K562 (cell line): Measurements from ENCODE around the gene MSH2. TPM values are rescaled to one million over a fixed set of nuclear protein-coding genes. Genes with fewer than 3 reads are reported as not detected.
A peak's percentile ranks its signal among the peaks of the same experiment; 100 is the strongest.

Experiments used
- ATF7 ChIP-seq: fragments of 450-650 bp; IDR thresholded peaks from 2 replicates; pipeline ENCODE4 v1.7.1; 2014; ENCODE audit warnings: mild to moderate bottlenecking, moderate library complexity
- CHD2 ChIP-seq: IDR thresholded peaks from 2 replicates; pipeline ENCODE4 v1.6.1; 2011; ENCODE audit warnings: low read depth, low read length
- ETV6 ChIP-seq, 3 experiments: fragments of 150-350 bp in 1 of 3; sonication (generic) in 1 of 3; formaldehyde crosslinking in 1 of 3; IDR thresholded peaks; 2 replicates each; pipeline versions ENCODE4 v1.6.1 to v1.8.0; 2014 to 2022; ENCODE audit warnings: borderline replicate concordance in 2 of 3, low read depth in 2 of 3, antibody characterized with exemption in 1 of 3, low read length in 1 of 3, mild to moderate bottlenecking in 1 of 3, missing genetic modification reagents in 1 of 3
- EZH2 ChIP-seq: IDR thresholded peaks from 2 replicates; pipeline ENCODE4 v1.6.1; 2012; ENCODE audit warnings: low read depth, mild to moderate bottlenecking, inconsistent platforms, low read length, borderline replicate concordance
- HMG20B ChIP-seq: fragments of 250-450 bp; sonication (Bioruptor Pico); IDR thresholded peaks from 2 replicates; pipeline ENCODE4 v1.5.0; 2021; ENCODE audit warnings: mild to moderate bottlenecking
- MEF2A ChIP-seq: IDR thresholded peaks from 2 replicates; pipeline ENCODE4 v1.6.1; 2011; ENCODE audit warnings: low read depth, mild to moderate bottlenecking, low read length, moderate library complexity; ENCODE audit not compliant: control insufficient read depth
- NR4A1 ChIP-seq, 2 experiments: fragments of 250-450 bp in 1 of 2; fragments of 450-650 bp in 1 of 2; sonication (Bioruptor Pico) in 1 of 2; IDR thresholded peaks; 2 replicates each; pipeline versions ENCODE4 v1.4.0 to v1.6.1; 2016 to 2020; ENCODE audit warnings: mild to moderate bottlenecking in 2 of 2, missing compliant biosample characterization in 1 of 2, missing genetic modification characterization in 1 of 2, moderate library complexity in 1 of 2
- PPARD ChIP-seq: fragments of 250-450 bp; sonication (Bioruptor Pico); IDR thresholded peaks from 2 replicates; pipeline ENCODE4 v1.8.0; 2022; ENCODE audit warnings: inconsistent platforms, mild to moderate bottlenecking, moderate library complexity
- ZNF224 ChIP-seq: sonication (generic); formaldehyde crosslinking; IDR thresholded peaks from 2 replicates; pipeline ENCODE4 v1.8.0; 2022; ENCODE audit warnings: mild to moderate bottlenecking, missing genetic modification reagents
- ZNF24 ChIP-seq: fragments of 450-650 bp; IDR thresholded peaks from 2 replicates; pipeline ENCODE4 v1.6.1; 2016
- ZNF311 ChIP-seq: fragments of 250-450 bp; sonication (Bioruptor Pico); IDR thresholded peaks from 2 replicates; pipeline ENCODE4 v1.4.0; 2020; ENCODE audit warnings: mild to moderate bottlenecking, moderate library complexity
- ZNF696 ChIP-seq: fragments of 250-450 bp; sonication (Bioruptor Pico); conservative IDR thresholded peaks from 2 replicates; pipeline ENCODE4 v1.4.0; 2020; ENCODE audit warnings: mild to moderate bottlenecking, moderate library complexity
- polyA plus RNA-seq, 8 experiments: library from polyadenylated mRNA; depleted of rRNA in 4 of 8; stranded (reverse) in 5 of 8; unstranded in 3 of 8; fragments of >200 nt; fragmentation: Nextera tagmentation in 2 of 8; fragmentation: Illumina TruSeq in 1 of 8; extraction: Ambion mirVana in 2 of 8; extraction: Trizol in 1 of 8; gene quantifications; 2 replicates each; pipeline versions ENCODE4 v1.2.1 to v1.2.3, GENCODE V29; 2011 to 2014; ENCODE audit warnings: inconsistent platforms in 1 of 8, missing spikeins in 1 of 8
- total RNA-seq, 7 experiments: library from RNA; depleted of rRNA in 6 of 7; stranded (reverse); fragments of >200 nt in 6 of 7; fragmentation: Illumina TruSeq in 2 of 7; extraction: Trizol in 2 of 7; gene quantifications; 2 replicates each; pipeline versions ENCODE4 v1.2.1 to v1.2.3, GENCODE V29; 2011 to 2021; ENCODE audit warnings: low replicate concordance in 1 of 7
- TF ChIP-seq, protein P1 (sequence below): sonication (generic); formaldehyde crosslinking; IDR thresholded peaks from 2 replicates; pipeline ENCODE4 v1.8.1; 2023; ENCODE audit warnings: missing genetic modification reagents, mild to moderate bottlenecking, borderline replicate concordance
- TF ChIP-seq, protein P2 (sequence below): fragments of 250-450 bp; sonication (Bioruptor Pico); IDR thresholded peaks from 2 replicates; pipeline ENCODE4 v1.4.0; 2020; ENCODE audit warnings: mild to moderate bottlenecking
- TF ChIP-seq, protein P3 (sequence below): fragments of 450-650 bp; IDR thresholded peaks from 2 replicates; pipeline ENCODE4 v1.6.1; 2016; ENCODE audit warnings: mild to moderate bottlenecking
- TF ChIP-seq, protein P4 (sequence below): sonication (generic); formaldehyde crosslinking; IDR thresholded peaks from 2 replicates; pipeline ENCODE4 v1.8.1; 2023; ENCODE audit warnings: mild to moderate bottlenecking, missing genetic modification reagents

MSH2 gene
- total and polyA plus RNA-seq, 9 of the 15 experiments (the other 6 are each of a cell fraction or from before 2014, with no cell fraction given) = 51.8 to 139 (median 113) TPM

DNA sequence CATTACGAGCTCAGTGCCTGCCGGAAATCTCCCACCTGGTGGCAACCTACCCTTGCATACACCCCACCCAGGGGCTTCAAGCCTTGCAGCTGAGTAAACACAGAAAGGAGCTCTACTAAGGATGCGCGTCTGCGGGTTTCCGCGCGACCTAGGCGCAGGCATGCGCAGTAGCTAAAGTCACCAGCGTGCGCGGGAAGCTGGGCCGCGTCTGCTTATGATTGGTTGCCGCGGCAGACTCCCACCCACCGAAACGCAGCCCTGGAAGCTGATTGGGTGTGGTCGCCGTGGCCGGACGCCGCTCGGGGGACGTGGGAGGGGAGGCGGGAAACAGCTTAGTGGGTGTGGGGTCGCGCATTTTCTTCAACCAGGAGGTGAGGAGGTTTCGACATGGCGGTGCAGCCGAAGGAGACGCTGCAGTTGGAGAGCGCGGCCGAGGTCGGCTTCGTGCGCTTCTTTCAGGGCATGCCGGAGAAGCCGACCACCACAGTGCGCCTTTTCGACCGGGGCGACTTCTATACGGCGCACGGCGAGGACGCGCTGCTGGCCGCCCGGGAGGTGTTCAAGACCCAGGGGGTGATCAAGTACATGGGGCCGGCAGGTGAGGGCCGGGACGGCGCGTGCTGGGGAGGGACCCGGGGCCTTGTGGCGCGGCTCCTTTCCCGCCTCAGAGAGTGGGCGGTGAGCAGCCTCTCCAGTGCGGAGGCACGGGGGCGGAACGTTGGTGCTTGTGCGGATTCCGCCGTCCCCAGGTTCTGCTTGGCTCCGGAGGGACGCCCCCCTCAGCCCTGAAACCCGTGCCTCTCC is at the start of gene MSH2 (continued):
- TF ChIP-seq, protein P1, sequence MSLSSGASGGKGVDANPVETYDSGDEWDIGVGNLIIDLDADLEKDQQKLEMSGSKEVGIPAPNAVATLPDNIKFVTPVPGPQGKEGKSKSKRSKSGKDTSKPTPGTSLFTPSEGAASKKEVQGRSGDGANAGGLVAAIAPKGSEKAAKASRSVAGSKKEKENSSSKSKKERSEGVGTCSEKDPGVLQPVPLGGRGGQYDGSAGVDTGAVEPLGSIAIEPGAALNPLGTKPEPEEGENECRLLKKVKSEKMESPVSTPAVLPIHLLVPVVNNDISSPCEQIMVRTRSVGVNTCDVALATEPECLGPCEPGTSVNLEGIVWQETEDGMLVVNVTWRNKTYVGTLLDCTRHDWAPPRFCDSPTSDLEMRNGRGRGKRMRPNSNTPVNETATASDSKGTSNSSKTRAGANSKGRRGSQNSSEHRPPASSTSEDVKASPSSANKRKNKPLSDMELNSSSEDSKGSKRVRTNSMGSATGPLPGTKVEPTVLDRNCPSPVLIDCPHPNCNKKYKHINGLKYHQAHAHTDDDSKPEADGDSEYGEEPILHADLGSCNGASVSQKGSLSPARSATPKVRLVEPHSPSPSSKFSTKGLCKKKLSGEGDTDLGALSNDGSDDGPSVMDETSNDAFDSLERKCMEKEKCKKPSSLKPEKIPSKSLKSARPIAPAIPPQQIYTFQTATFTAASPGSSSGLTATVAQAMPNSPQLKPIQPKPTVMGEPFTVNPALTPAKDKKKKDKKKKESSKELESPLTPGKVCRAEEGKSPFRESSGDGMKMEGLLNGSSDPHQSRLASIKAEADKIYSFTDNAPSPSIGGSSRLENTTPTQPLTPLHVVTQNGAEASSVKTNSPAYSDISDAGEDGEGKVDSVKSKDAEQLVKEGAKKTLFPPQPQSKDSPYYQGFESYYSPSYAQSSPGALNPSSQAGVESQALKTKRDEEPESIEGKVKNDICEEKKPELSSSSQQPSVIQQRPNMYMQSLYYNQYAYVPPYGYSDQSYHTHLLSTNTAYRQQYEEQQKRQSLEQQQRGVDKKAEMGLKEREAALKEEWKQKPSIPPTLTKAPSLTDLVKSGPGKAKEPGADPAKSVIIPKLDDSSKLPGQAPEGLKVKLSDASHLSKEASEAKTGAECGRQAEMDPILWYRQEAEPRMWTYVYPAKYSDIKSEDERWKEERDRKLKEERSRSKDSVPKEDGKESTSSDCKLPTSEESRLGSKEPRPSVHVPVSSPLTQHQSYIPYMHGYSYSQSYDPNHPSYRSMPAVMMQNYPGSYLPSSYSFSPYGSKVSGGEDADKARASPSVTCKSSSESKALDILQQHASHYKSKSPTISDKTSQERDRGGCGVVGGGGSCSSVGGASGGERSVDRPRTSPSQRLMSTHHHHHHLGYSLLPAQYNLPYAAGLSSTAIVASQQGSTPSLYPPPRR (CRISPR knock-in tag) = no peak
- peak; percentile 33; the same call in 1 of the 2 replicates for TF ChIP-seq ATF7
- no peak for TF ChIP-seq MEF2A
- TF ChIP-seq, protein P2, sequence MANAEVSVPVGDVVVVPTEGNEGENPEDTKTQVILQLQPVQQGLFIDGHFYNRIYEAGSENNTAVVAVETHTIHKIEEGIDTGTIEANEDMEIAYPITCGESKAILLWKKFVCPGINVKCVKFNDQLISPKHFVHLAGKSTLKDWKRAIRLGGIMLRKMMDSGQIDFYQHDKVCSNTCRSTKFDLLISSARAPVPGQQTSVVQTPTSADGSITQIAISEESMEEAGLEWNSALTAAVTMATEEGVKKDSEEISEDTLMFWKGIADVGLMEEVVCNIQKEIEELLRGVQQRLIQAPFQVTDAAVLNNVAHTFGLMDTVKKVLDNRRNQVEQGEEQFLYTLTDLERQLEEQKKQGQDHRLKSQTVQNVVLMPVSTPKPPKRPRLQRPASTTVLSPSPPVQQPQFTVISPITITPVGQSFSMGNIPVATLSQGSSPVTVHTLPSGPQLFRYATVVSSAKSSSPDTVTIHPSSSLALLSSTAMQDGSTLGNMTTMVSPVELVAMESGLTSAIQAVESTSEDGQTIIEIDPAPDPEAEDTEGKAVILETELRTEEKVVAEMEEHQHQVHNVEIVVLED (CRISPR knock-in tag) = peak; percentile 80
- TF ChIP-seq HMG20B = no peak
- TF ChIP-seq ZNF224 (CRISPR knock-in tag) = peak; percentile 95
- TF ChIP-seq NR4A1 (CRISPR knock-in tag; IDR thresholded peaks at IDR 0.05) = no peak
- TF ChIP-seq NR4A1 (tag; IDR thresholded peaks at IDR 0.05) = no peak
- TF ChIP-seq PPARD = no peak
- peak; percentile 78 for TF ChIP-seq CHD2
- no peak for TF ChIP-seq EZH2
- TF ChIP-seq, protein P3, sequence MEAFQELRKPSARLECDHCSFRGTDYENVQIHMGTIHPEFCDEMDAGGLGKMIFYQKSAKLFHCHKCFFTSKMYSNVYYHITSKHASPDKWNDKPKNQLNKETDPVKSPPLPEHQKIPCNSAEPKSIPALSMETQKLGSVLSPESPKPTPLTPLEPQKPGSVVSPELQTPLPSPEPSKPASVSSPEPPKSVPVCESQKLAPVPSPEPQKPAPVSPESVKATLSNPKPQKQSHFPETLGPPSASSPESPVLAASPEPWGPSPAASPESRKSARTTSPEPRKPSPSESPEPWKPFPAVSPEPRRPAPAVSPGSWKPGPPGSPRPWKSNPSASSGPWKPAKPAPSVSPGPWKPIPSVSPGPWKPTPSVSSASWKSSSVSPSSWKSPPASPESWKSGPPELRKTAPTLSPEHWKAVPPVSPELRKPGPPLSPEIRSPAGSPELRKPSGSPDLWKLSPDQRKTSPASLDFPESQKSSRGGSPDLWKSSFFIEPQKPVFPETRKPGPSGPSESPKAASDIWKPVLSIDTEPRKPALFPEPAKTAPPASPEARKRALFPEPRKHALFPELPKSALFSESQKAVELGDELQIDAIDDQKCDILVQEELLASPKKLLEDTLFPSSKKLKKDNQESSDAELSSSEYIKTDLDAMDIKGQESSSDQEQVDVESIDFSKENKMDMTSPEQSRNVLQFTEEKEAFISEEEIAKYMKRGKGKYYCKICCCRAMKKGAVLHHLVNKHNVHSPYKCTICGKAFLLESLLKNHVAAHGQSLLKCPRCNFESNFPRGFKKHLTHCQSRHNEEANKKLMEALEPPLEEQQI = no peak
- TF ChIP-seq ZNF696 = no peak
- TF ChIP-seq ETV6 (IDR thresholded peaks at IDR 0.05; ENCODE audit: borderline replicate concordance in 1 of 2, low read depth in 2 of 2, low read length in 1 of 2) = no peak
- peak; percentile 99 for TF ChIP-seq ETV6 (CRISPR knock-in tag; IDR thresholded peaks at IDR 0.05; ENCODE audit: borderline replicate concordance)
- TF ChIP-seq ZNF311 (CRISPR knock-in tag) = no peak
- TF ChIP-seq, protein P4, sequence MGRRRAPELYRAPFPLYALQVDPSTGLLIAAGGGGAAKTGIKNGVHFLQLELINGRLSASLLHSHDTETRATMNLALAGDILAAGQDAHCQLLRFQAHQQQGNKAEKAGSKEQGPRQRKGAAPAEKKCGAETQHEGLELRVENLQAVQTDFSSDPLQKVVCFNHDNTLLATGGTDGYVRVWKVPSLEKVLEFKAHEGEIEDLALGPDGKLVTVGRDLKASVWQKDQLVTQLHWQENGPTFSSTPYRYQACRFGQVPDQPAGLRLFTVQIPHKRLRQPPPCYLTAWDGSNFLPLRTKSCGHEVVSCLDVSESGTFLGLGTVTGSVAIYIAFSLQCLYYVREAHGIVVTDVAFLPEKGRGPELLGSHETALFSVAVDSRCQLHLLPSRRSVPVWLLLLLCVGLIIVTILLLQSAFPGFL = 0 out of 2 replicates have a peak, but pooled peaks have one; percentile 12
- TF ChIP-seq ZNF24 = no peak
